Spleen (tissue), 7 donors: ENCODE results near the gene ZC3H15.

Experiments used
- CTCF ChIP-seq, 11 experiments: fragments of 200-600 bp in 7 of 11; fragments of 450-650 bp in 4 of 11; sonication (generic) in 4 of 11; IDR thresholded peaks in 8 of 11; conservative IDR thresholded peaks in 3 of 11; 1 replicate in 7 of 11; 2 replicates in 4 of 11; pipeline versions ENCODE4 v1.4.0 to v1.8.0; 2016 to 2021; ENCODE audit warnings: antibody characterized with exemption in 11 of 11, inconsistent platforms in 4 of 11, mild to moderate bottlenecking in 1 of 11
- POLR2A ChIP-seq, 3 donors: fragments of 450-650 bp; IDR thresholded peaks; one replicate each; pipeline ENCODE4 v1.5.1; 2017; ENCODE audit warnings: antibody characterized with exemption in 3 of 3, mild to moderate bottlenecking in 1 of 3
- donor health status: DM: no; HTN: no; CAD: no; lungs with moderate emphysema.
- donor health status: DM: no; HTN: no; CAD: no.
- donor health status: DM: no; HTN: no; CAD: no.

GRCh38 chr2:186466743-186467142 is 19.3 kb upstream of the ZC3H15 start:
- TF ChIP-seq CTCF (IDR thresholded peaks at IDR 0.05 in 8 of 11, conservative IDR thresholded peaks at IDR 0.05 in 3 of 11) = no peak
- TF ChIP-seq POLR2A (IDR thresholded peaks at IDR 0.05) = no peak
